GM10266 (cell line): ENCODE results near the gene IL4.
A peak's percentile ranks its signal among the peaks of the same experiment; 100 is the strongest.

Source experiments
- DNase-seq: peaks from one replicate; pipeline ENCODE4 v3.0.0; 2012; ENCODE audit errors: extremely low spot score
- TF ChIP-seq, protein P1 (sequence below): IDR thresholded peaks from 2 replicates; pipeline ENCODE4 v1.5.1; 2012; ENCODE audit warnings: mild to moderate bottlenecking, low read depth; ENCODE audit not compliant: control insufficient read depth, insufficient read depth; ENCODE audit errors: missing control alignments

Gene IL4

DNA sequence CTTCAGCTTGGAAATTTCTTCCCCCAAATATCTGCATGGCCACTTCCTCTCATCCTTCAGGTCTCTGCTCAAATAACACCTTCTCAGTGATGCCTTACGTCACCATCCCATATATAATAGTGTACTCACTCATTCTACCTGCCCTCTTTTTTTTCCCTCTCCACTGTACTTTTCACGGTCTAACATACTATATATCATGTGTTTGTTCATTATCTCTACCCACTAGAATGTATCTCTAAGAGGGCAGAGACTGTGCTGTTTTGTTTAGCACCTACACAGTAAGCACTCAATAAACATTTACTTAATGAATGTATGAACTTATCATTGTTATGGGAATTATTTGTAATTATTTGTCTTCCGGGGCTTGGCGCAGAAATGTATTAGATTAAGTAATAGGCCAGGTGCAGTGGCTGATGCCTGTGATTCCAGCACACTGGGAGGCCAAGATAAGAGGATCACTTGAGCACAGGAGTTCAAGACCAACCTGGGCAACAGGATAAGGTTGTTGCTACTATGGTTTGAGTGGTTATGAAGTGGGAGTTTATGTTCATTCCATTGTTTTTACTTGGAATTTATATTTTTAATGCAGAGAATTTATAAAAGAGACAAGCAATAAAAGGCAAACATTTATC lies 21.8 kb upstream of the IL4 start:
- TF ChIP-seq, protein P1, sequence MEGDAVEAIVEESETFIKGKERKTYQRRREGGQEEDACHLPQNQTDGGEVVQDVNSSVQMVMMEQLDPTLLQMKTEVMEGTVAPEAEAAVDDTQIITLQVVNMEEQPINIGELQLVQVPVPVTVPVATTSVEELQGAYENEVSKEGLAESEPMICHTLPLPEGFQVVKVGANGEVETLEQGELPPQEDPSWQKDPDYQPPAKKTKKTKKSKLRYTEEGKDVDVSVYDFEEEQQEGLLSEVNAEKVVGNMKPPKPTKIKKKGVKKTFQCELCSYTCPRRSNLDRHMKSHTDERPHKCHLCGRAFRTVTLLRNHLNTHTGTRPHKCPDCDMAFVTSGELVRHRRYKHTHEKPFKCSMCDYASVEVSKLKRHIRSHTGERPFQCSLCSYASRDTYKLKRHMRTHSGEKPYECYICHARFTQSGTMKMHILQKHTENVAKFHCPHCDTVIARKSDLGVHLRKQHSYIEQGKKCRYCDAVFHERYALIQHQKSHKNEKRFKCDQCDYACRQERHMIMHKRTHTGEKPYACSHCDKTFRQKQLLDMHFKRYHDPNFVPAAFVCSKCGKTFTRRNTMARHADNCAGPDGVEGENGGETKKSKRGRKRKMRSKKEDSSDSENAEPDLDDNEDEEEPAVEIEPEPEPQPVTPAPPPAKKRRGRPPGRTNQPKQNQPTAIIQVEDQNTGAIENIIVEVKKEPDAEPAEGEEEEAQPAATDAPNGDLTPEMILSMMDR = no peak
- no peak for DNase-seq

DNA sequence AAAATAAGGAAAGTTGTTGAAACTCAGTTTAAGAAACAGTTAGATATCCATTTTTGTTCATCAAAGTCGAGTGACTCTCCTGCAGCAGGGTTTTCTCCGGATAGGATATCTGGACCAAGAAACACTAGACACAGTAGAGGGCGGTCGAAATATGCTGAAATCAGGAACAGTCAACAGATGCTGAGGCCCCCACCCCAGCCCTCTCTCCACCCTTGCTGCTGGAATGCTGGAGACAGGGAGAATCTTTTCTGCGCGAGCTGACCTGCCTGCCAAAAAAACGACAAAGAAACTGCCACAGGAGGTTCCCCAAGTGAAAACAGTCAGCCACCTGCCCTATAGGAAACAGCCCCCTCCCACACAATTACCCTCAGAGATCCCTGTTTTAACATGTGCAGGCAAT lies 20.1 kb upstream of the IL4 start:
- TF ChIP-seq, protein P1 = no peak
- DNase-seq = no peak

DNA sequence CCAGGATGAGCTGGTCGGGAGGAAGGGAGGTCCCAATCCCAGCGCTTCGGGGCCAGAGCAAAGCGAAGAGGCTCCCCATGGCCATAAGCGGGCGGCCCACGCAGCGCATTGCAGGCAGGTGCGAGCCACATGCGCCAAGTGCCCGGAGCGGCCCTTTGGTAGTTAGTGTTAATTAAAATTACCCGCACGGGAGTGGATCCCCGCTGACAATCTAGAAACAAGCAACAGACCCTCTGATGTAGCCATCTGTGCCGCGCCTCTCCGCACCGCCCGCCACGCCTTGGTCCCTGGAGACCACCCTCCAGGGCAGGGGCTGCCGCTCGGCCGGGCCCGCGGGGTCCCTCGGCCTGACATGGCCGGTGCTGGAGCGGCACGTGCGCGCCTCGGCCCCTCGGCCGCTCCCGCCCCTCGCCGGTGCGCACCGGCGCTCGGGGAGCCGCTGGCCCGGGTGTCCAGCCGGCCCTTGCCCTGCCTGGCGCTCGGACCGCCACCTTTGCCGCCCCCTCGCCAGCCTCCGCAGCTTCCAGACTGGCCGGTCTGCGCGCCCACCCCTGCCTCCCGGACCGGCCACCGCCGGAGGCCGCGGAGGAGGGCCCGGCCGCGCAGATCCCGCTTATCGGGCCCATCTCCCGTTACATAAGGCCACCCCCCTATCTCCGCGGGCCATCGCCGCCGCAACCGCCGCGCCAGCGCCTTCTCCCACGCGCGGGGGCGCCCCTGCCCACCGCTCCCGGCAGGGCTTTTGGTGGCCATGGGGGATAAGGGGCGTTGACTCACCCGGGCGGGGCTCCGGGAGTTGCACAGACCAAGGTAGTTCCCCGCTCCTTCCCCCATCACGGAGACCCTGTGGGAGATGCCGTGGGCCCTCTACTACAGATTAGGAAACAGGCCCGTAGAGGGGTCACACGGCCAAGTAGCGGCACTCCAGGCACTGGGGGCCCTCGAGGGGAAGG lies 17.7 kb upstream of the IL4 start:
- peak; percentile 54 for DNase-seq
- TF ChIP-seq, protein P1 = peak; percentile 43

DNA sequence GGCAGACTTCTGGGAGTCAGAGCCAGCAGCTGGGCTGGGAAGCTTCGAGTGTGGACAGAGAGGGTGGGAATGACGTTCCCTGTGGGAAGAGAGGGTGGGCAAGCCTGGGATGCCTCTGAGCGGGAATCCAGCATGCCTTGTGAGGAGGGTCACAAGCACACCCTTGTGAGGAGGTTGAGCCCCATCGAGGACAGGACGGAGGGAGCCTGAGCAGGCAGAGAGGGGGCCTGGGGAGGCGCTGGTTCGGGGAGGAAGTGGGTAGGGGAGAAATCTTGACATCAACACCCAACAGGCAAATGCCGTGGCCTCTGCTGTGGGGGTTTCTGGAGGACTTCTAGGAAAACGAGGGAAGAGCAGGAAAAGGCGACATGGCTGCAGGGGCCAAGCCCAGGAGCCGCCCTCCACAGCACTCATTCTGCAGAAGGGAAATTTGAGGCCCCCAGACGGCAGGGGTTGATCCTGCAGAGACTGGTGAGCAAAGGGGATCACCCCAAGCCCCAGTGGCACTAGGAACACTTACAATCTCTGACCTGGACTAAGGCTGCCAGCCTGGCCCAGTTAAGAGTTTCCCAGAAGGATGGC lies 16.9 kb upstream of the IL4 start:
- no peak for DNase-seq
- TF ChIP-seq, protein P1 = no peak

DNA sequence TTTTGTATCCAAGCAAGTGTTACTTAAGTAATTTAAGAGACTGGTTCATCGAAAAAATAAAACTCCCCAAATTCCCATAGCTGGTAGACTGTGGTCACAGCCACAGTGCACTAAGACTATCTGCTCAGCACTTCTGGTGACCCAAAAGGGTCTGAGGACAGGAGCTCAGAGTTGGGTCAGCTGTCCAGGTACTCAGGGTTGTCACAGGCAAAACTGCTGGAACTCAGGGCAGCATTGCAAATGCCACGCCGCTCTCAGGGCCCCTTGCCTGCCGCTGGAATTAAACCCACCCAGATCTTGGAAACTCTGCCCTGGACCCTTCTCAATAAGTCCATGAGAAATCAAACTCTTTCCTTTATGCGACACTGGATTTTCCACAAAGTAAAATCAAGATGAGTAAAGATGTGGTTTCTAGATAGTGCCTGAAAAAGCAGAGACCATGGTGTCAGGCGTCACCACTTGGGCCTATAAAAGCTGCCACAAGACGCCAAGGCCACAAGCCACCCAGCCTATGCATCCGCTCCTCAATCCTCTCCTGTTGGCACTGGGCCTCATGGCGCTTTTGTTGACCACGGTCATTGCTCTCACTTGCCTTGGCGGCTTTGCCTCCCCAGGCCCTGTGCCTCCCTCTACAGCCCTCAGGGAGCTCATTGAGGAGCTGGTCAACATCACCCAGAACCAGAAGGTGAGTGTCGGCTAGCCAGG lies 16.0 kb upstream of the IL4 start, which contains the start of gene IL13:
Gene IL13, plus strand, starts transcription at position 498 of the 705 bp plus-strand sequence. Its CDS starts 14 bp downstream, at position 512.
- no peak for DNase-seq
- TF ChIP-seq, protein P1 = no peak

DNA sequence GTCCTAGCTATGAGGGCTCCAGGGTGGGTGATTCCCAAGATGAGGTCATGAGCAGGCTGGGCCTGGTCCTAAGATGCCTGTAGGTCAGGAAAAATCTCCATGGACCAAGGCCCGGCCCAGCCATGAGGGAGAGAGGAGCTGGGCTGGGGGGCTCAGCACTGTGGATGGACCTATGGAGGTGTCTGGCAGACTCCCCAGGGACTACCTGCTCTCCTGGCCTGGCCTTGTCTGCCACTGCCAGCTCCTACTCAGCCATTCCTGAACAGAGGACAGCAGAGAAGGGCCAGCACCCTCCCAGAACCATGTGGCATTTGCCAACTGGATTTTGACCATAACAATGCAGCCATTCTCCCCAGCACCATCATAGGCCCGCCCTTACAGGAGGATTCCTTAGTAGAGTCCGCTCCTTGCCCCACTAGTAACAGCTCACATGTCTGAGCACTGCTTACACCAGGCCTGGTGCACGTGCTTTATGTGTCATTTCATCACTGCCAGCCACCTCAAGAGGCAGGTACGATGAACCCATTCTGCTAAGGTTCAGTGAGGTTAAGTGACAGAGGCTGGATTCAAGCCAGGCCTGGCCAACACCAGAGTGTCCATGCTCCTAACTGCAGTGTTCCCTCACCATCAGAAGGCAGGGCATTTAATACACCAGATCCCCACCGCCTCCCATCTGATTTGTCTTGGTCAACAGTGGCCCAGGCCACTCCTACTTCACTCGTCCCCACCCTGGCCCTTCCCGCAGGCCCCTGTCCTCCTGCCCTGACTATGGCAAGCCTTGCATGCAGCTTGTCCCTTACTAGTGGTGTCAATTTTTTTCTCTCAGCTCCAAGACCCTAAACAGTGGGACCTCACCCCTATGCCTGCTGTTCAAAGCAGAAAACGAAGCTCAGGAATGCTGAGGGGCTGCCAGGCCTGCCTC lies 15.1 kb upstream of the IL4 start:
- DNase-seq = no peak
- TF ChIP-seq, protein P1 = no peak
